COLO668 (cell line): ENCODE results near the gene SPAG6.
"Not testable (repeated sequence)": the region's sequence is repeated elsewhere in the genome, so short reads cannot be mapped to it uniquely, and the experiment has no call there.

Experiments used
- DNase-seq: peaks from one replicate; lab custom pipeline; 2025; ENCODE audit not compliant: unreplicated experiment; lab: John Stamatoyannopoulos, UW

SPAG6 gene

DNA sequence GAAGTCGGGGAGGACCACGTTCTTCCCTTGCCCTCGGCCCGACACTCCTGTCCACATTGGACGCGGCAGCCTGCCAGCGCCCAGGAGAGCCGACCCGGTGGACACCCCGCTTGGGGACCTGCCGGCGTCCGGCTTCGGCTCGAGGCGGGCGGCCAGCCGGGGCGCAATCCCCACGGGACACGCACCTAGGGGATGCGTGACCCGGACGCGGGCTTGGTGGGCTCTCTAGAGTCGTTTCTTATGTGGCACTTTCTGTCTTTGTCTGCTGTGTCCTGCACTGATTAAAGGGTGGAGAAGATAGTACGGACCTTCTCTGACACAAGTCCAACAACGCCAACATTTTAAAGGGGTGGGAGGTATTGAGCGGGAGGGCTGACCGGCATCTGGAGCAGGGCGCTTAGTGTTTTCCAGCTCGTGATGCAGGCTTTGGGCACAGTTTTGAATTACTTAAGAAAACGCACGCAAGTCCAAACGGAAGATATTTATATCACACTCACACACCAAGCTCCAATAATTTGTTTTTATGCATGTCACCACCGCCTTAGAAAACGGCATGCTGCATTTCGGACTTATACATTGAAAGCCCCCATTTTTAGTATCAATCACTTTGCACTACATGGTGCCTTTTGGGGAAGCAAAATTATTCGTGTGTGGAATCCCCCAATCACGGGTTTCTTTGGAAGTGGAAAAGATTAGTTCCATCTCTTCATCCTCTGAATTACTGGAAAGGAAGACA, 3.9 kb upstream of the SPAG6 start:
- DNase-seq: peak; percentile 53

DNA sequence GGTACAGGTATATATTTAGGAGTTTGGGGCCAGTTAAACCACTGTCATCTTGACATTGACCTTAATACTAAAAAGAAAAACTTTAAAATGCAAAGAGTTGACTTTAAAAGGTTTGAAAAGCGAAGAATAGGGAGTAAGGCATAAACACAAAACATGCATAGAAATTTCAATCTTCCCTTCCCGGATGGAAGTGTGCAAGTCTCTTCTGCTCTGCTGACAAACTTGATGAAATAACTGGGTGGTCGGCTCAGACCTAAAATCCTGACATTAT, 3.4 kb upstream of the SPAG6 start:
- no peak for DNase-seq

DNA sequence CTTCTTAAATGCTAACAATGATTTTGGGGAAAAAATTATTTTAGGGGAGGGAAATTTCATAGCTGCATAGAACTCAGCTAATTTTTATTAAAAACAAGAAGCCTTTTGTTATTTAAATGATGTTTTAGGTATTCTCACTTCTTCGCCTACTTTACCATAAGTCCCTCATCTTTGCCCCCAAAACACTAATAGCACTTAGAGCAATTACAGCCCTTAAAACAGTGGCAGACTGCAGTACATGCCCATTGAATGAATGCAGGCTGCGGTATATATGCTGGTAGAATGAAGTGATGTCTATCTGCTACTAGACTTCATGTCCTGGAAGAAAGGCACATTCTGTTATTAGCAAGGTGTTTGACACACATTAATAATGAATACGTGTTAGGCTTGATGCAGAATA, 2.9 kb upstream of the SPAG6 start:
- DNase-seq: no peak

DNA sequence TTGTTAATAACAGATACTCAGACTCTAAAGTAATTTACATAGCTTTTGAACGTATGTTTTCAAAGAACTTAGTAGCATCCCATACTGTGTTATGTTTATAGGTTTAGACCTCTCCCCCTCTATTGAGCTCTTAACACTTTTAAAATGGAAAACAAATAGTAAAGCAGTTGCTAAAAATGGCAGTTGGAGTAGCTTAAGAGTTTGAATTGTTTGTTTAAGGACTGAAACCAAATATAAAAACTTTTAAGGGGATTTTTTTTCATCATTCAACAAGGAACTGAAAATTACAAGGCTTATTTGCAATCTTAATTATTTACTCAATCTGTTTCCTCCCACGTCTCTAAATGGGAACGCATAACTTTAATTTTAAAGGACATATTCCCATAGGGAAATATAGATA, 1.6 kb upstream of the SPAG6 start:
- no peak for DNase-seq

DNA sequence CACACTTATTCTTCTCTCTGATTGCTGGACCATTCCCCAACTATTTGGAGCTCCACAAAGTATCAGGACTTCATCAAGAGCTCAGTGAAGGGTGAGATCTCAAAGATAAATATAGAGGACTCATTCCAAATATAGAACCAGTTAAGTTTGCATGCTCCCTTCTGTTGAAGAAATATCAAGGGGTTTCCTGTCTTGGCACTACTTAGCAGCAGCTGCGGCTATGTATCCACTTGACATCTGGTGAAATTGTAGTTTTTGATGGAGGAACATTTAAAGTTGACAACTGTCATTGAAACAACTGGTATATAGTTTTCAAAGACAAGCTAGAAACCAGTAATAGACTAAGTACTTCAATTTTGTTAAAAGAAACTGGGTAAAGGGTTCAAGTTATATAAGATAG, 1.0 kb upstream of the SPAG6 start:
- no peak for DNase-seq

DNA sequence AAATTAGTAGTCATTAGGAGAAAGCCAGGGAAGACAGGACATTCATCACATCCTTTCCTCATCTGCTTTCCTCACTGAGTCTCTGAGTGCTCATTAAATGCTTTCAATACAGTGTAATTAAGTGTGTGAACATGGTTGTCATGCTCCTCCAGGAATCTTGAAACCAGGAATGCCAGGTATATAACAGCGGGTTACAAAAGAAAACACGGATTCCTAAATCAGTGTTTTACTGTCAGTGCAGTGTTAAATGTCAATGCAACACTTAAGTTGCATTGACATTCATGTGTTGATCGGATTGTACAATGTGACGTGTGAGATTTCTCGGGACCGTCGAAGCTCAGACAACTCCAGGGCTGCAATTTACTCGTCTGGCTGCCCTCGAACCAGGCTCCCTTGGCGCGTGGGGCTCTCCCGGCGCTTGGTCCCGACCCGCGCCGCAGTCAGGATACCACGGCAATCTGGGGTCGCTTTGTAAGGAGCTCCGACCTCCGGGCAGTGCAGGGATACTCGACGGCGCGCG, 455 bp upstream of the SPAG6 start:
- no peak for DNase-seq

DNA sequence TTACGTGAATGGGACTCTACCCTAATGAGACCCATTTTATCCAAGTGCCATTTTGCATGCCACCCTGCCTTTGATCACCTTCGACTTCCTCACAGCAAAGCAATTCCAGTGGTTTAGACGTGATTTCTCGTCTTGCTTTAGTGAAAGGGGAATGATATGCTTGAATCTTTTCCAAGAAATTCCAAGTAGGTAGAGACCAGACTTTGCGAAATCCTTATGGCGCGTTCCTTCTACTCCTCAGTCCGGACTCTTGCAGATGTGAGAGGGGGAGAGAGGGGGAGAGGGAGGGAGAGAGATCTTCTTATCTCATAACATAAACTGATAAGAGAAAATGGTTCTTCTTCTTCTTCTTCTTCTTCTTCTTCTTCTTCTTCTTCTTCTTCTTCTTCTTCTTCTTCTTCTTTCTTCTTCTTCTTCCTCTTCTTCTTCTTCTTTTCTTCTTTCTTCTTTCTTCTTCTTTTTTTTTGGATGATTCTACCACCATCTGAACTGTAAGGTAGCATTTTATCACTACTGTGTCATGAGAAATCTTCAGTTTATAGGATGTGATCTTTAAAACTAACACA, 883 bp downstream of the SPAG6 start:
- no peak for DNase-seq

DNA sequence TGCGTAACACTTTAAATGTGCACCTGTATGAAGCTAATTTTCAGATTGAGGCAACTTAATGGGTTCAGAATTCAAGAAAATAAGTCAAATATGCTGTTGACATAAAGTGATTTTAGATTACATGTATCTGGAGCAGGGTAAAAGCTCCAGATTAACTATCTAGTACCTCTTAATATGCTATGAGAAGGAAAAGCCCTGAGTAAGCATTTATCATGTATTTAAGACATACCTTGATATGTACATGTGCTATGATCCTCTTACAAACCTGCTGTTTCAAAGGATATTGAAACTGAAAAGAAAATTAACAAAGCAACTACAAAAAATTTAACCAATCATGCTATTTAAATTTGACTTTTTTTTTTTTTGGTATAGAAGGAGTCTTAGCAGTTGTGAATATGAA, 4.5 kb downstream of the SPAG6 start:
- no peak for DNase-seq

DNA sequence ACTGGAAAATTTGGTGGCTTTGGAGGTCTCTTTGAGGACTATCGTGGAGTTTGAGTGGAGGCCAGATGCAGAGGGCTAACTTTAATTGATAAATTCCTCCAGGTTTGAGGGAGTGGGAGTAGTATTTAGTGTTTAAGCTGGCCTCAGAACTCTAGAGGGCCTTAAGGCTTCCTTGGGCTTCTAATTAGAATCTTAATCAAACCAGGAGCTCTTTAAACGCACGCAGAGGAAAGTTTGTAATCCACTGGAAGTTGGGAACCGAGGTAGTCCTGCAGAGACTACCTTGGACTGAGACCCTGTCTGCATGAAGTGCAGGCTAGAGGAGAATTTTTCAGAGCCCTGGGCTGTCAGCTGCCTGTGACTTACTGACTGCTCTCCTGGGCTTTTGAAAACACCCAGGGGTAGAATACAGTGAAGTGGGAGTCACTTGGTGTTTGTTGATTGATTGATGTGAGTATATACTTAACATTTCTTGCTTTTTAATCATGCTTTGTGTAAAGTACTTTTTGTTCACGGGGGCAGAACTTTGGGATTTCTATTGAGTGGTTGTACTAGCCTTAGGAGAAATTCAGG, 5.9 kb downstream of the SPAG6 start:
- DNase-seq: no peak

DNA sequence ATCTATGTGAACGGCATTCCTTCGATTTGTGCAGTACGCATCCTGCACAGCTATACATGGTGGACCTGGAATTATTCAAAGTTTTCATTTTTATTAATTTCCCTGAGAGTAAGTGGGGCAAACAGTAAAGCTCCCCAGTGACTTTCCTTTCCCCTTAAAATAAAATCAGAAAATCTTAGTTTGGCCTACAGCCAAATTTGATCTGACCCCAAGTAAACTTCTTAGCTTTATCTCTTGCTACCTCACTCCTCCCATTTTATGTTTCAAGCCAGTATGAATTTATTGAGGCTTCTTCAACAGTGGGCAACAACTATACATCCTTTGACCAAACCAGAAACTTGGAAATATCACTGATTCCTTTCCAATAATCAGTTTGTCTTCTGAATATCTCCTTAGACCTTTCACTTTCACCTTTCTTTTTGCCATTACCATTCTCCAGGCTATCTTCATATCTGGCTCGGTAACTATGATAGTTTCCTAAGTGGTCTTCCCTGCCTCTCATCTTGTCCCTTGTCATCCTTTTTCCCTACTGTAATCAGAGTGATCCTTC, 11.1 kb downstream of the SPAG6 start:
- DNase-seq: no peak

DNA sequence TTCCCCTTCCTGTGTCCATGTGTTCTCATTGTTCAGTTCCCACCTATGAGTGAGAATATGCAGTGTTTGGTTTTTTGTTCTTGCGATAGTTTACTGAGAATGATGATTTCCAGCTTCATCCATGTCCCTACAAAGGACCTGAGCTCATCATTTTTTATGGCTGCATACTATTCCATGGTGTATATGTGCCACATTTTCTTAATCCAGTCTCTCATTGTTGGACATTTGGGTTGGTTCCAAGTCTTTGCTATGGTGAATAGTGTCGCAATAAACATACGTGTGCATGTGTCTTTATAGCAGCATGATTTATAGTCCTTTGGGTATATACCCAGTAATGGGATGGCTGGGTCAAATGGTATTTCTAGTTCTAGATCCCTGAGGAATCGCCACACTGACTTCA, 12.5 kb downstream of the SPAG6 start:
- not testable (repeated sequence) for DNase-seq

DNA sequence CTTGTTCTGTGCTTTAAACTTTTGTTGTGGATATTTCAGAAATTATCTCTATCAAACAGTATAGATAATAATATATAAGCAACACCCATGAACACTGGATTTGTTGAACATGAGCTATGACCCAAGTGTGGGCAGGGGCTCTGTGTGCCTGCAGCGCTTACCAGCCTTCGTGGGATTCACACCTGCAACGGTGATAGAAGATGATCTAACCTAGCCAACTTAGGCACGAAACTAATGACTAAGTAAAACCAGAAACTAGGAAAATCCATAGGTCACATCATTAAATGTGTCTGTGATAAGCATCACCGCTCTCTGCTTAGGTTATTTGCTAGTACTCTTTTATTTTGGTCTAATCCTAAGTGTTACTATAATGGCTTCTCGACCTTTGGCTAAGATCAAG, 18.0 kb downstream of the SPAG6 start:
- DNase-seq: no peak

DNA sequence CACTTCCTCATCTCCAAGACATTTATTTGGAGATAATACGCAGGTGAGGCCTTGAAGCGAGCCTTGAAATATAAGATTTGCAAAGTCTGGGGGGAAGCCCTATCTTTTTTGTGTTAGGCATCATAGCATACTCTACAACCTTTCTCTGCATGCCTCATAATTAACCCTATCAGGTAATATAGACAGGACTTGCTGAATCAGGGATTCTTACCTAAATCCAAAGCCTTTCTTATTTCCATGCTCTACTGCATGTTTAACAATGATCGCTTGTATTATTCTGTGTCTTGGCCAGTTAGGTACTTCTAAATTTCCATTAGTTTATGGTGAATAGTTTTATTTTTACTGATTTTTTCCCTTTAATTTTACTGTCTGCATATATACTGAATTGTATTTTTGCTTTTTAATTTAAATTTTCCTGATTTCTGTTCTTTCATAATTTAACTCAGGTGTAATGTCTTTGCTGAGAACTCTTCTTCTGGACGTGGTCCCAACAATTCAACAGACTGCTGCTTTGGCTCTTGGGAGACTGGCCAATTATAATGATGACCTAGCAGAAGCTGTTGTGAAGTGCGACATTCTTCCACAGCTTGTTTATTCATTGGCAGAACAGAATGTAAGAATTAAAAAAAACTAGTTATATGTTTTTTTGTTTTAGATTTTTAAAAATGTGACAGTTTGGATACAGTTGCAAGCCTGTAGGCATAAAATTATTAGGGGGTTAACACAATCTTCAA, 19.3 kb downstream of the SPAG6 start:
- DNase-seq: no peak

DNA sequence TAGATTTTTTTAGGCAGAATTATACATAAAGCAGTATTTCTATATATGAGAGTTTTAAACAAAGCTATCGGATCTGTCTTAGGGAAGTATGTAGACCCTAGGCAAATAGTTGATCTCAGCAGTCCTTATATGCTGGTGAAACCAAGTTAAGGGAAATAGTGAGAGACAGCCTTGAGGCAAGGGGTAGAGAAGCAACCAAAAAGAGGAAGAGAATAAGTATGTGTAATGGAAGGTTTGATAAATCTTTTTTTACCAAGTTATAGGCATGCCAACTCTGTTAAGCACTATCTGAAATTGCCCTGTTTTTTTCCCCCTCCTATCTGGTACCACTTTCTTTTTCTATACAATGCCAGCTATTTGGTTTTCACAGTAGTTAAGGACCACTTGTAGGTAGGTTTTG, 19.9 kb downstream of the SPAG6 start:
- DNase-seq: no peak

DNA sequence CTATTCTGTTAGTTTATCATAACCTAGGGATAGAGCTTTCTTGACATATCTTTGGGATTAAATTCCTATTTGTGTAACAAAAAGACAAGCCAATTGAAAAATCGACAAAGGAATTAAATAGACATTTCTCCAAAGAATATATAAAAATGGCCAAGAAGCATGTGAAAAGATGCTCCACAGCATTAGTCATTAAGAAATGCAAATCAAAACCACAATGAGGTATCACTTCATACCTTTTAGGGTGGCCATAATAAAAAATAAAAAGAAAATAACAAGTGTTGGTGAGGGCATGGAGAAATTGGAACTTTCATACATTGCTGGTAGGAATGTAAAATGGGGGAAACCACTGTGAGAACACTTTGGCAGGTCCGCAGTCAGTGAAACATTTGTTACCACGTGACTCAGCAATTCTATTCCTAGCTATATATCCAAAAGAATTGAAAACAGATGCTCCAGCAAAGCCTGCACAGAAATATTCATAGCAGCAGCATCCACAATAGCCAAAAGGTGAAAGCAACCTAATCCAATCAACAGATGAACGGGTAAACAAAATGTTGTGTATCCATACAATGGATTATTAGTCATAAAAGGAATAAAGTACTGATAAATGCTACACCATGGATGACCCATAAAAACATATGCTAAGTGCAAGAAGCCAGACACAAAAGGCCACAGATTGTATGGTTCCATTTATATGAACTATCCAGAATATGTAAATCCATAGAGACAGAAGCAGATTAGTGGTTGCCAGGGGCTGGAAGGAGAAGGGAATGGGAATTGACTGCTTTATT, 20.5 kb downstream of the SPAG6 start:
- DNase-seq: no peak

DNA sequence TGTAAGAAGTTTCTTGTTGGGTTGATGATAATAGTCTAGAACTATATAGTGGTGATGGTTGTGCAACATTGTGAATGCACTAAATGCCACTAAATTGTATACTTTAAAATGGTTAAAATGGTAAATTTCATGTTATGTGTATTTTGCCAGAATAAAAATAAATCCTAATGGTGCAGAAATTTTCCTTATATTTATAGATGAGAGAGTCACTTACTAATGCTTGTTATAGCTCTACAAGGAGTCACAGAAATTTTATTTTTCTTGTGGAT, 21.1 kb downstream of the SPAG6 start:
- no peak for DNase-seq

DNA sequence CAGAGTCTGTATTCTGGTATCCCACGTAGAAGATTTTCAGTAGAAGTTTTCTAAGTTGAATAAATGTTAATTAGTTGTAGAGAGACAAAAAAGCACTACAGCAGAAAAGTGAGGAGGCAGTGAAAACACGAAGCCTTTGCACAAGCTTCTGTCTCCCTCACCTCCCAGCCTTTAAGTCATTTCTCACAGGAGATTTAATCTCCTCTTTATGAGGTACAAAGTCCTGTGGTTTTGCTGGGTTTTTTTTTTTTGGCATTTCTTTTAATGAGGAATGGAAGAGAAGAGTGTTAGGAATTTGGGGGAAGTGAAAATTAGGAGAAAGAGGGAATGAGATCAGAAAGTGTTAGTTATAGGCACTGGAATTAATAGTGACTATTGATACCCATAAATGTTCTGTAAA, 21.5 kb downstream of the SPAG6 start:
- DNase-seq: no peak

DNA sequence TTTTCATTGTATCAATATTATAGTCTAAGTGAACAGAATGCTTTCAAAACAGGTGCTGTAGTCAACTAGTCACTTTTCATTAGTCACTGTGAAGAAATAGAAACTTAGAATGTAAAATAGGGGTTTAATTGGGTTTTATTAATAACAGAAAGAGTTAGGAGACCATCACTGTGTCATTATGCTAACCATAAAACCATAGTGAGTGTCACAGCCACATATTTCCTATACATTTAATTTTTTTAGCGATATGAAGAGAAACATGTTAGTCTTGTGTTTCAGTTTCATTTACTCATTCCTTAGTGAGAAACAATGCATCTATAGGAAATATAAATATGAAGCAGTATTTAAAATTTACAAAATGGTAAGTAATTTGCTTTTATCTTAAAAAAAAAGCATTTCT, 22.2 kb downstream of the SPAG6 start:
- DNase-seq: no peak

DNA sequence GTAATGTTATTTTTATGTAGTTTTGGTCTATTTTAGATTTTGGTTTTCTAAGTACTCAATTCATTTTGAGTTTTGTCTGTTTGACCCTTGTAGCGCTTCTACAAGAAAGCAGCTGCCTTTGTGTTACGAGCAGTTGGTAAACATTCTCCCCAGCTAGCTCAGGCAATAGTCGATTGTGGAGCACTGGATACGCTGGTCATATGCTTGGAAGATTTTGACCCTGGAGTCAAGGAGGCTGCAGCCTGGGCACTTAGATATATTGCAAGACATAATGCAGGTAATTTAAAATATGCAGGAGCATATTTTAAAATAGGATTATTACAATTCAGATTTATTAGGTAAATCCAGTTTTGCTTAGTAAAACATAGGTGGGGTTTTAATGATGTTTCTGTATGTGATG, 23.1 kb downstream of the SPAG6 start:
- no peak for DNase-seq

DNA sequence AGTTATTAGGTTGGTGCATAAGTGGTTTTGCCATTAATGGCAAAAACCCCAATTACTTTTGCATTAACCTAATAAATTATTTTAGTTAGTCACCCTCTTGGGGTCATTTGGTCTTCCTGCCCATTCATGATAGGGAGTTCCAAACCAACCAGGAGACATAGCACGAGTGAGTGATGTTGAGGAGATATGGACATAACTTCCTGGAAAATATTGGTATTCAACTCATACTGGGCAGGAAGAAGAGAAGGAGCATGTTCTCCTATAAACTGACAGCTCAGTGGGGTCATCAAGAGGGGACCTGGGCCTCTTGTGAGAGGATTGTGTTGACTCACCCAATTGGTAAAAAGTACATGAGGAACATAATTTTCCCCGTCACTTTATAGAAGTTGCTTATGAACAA, 23.7 kb downstream of the SPAG6 start:
- DNase-seq: no peak

DNA sequence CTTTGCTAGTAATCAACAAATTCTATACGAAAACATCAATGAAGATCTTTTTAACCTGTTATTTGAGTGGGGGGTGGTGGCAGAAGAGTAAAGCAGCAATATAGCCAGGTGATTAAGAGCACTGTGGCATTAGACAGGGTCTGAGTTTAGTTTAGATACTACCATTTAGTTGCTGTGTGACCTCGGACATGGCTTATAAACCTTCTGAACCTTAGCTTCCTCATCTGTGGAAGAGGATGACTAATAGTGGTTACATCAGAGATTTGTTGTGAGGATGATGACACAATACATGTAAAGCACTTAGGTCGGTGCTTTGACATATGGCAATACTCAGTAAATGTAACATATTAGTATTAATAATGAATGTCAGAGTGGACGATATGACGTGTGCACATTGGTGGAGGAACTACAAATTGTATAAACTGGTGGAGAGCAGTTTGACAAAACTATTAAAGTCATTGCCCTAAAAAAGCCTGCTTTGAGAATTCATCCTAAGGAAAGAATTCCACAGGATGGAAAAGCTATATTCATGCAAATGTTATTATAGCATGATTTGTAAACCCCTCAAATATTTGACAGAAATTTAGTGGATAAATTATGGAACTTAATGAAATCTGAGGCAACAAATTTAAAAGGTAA, 24.3 kb downstream of the SPAG6 start:
- DNase-seq: no peak
